Panc1 (cell line): ENCODE data around the gene PSIP1.

ENCODE experiments used
- CTCF ChIP-seq: fragments of 450-650 bp; IDR thresholded peaks from 2 replicates; pipeline ENCODE4 v1.5.1; 2017; ENCODE audit warnings: mild to moderate bottlenecking
- POLR2AphosphoS5 ChIP-seq: IDR thresholded peaks from 2 replicates; pipeline ENCODE4 v1.6.1; 2012; ENCODE audit warnings: mild to moderate bottlenecking, low read depth, low read length, moderate library complexity
- REST ChIP-seq, 2 experiments: IDR thresholded peaks; 2 replicates each; pipeline ENCODE4 v1.6.1; 2011 to 2012; ENCODE audit warnings: low read depth in 2 of 2, control low read depth in 1 of 2, low read length in 1 of 2, mild to moderate bottlenecking in 1 of 2, moderate library complexity in 1 of 2; ENCODE audit not compliant: insufficient read depth in 1 of 2
- SIN3A ChIP-seq: IDR thresholded peaks from 2 replicates; pipeline ENCODE4 v1.6.1; 2012; ENCODE audit warnings: low read depth, mild to moderate bottlenecking, low read length, moderate library complexity, borderline replicate concordance; ENCODE audit not compliant: insufficient read depth

GRCh38 chr9:15468145-15468544 is 42.6 kb downstream of the PSIP1 start:
- TF ChIP-seq POLR2AphosphoS5 (no peak), CTCF (no peak), REST (IDR thresholded peaks at IDR 0.05; ENCODE audit: insufficient read depth in 1 of 2, low read depth in 2 of 2, low read length in 1 of 2) (no peak), SIN3A (no peak)
